Duodenal mucosa (tissue), 2 donors: ENCODE data around the gene SENP6.
A peak's percentile ranks its signal among the peaks of the same experiment; 100 is the strongest.
"Not testable (repeated sequence)": the region's sequence is repeated elsewhere in the genome, so short reads cannot be mapped to it uniquely, and the experiment has no call there.

ENCODE experiments used
- H3K27ac ChIP-seq: one replicate; pipeline ENCODE4 v1.7.0; 2013; ENCODE audit warnings: low read depth, low read length
- H3K27me3 ChIP-seq, 2 donors: one replicate each; pipeline ENCODE4 v1.7.0; 2013; ENCODE audit warnings: low read length in 2 of 2, control low read depth in 1 of 2; ENCODE audit not compliant: insufficient read depth in 2 of 2, control insufficient read depth in 1 of 2
- H3K36me3 ChIP-seq, 2 donors: one replicate each; pipeline ENCODE4 v1.7.0; 2013; ENCODE audit warnings: low read length in 2 of 2, control low read depth in 1 of 2; ENCODE audit not compliant: insufficient read depth in 2 of 2, control insufficient read depth in 1 of 2
- H3K4me1 ChIP-seq, 2 donors: one replicate each; pipeline ENCODE4 v1.7.0; 2013; ENCODE audit warnings: low read length in 2 of 2, control low read depth in 1 of 2; ENCODE audit not compliant: insufficient read depth in 2 of 2, control insufficient read depth in 1 of 2
- H3K4me3 ChIP-seq, 2 donors: one replicate each; pipeline ENCODE4 v1.7.0; 2013; ENCODE audit warnings: low read length in 2 of 2, low read depth in 1 of 2
- H3K9ac ChIP-seq, 2 donors: one replicate each; pipeline ENCODE4 v1.7.0; 2013; ENCODE audit warnings: low read length in 2 of 2, low read depth in 1 of 2
- H3K9me3 ChIP-seq, 2 donors: one replicate each; pipeline ENCODE4 v1.7.0; 2013; ENCODE audit warnings: low read length in 2 of 2, control low read depth in 1 of 2; ENCODE audit not compliant: control insufficient read depth in 1 of 2

SENP6 gene

GRCh38 chr6:75601304-75602245 is at the start of gene SENP6:
Gene SENP6 (plus strand): TSS chr6:75601880. CDS start chr6:75602525, 645 bp downstream.
- H3K27ac ChIP-seq, result peak within 1 kb of the TSS; percentile 95
- peaks cover 19 to 21% of the 10 kb centered on the region in 2 donors for H3K4me1 ChIP-seq

GRCh38 chr6:75556240-75556639 is 45.4 kb upstream of the SENP6 start:
- Histone ChIP-seq H3K9ac (no peak overlapping the region), H3K4me1 (no peaks in the 10 kb centered on the region), H3K27ac (no peak overlapping the region), H3K9me3 (no peaks in the 10 kb centered on the region), H3K27me3 (no peaks in the 10 kb centered on the region), H3K36me3 (no peaks in the 10 kb centered on the region), H3K4me3 (no peak overlapping the region)

More at GRCh38 chr6:75601304-75602245, at the start of gene SENP6:
- Histone ChIP-seq H3K9me3 (no peaks in the 10 kb centered on the region), H3K36me3 (no peaks in the 10 kb centered on the region), H3K9ac (peak within 1 kb of the TSS; percentile 94 to 96), H3K4me3 (peak within 1 kb of the TSS; percentile 81 to 98), H3K27me3 (no peaks in the 10 kb centered on the region)

GRCh38 chr6:75557068-75557467 is 44.6 kb upstream of the SENP6 start:
- Histone ChIP-seq H3K36me3 (no peaks in the 10 kb centered on the region), H3K9me3 (no peaks in the 10 kb centered on the region), H3K4me3 (no peak overlapping the region), H3K9ac (no peak overlapping the region), H3K4me1 (no peaks in the 10 kb centered on the region), H3K27ac (no peak overlapping the region), H3K27me3 (no peaks in the 10 kb centered on the region)

- H3K9ac ChIP-seq, result no peak overlapping the region
- H3K36me3 ChIP-seq, result no peaks in the 10 kb centered on the region
- H3K27me3 ChIP-seq, result no peaks in the 10 kb centered on the region
- H3K27ac ChIP-seq, result no peak overlapping the region
- H3K4me3 ChIP-seq, result no peak overlapping the region
- H3K4me1 ChIP-seq, result no peaks in the 10 kb centered on the region
- H3K9me3 ChIP-seq, result peaks cover 0 to 4% of the 10 kb centered on the region in 2 donors
Measured at GRCh38 chr6:75563032-75563431, 38.6 kb upstream of the SENP6 start.

GRCh38 chr6:75566137-75566767 is 35.4 kb upstream of the SENP6 start:
- Histone ChIP-seq H3K9me3 (peaks cover 0 to 4% of the 10 kb centered on the region in 2 donors), H3K27ac (no peak overlapping the region), H3K4me3 (no peak overlapping the region), H3K27me3 (no peaks in the 10 kb centered on the region), H3K9ac (no peak overlapping the region), H3K36me3 (no peaks in the 10 kb centered on the region), H3K4me1 (no peaks in the 10 kb centered on the region)

GRCh38 chr6:75568100-75568499 is 33.6 kb upstream of the SENP6 start:
- no peak overlapping the region for H3K4me3 ChIP-seq
- no peaks in the 10 kb centered on the region for H3K36me3 ChIP-seq
- no peak overlapping the region for H3K27ac ChIP-seq
- peaks cover 0 to 4% of the 10 kb centered on the region in 2 donors for H3K9me3 ChIP-seq
- no peaks in the 10 kb centered on the region for H3K4me1 ChIP-seq
- H3K27me3 ChIP-seq, result no peaks in the 10 kb centered on the region
- H3K9ac ChIP-seq, result no peak overlapping the region

GRCh38 chr6:75568965-75569364 is 32.7 kb upstream of the SENP6 start:
- Histone ChIP-seq H3K36me3 (no peaks in the 10 kb centered on the region), H3K9me3 (peaks cover 0 to 4% of the 10 kb centered on the region in 2 donors), H3K27ac (no peak overlapping the region), H3K4me1 (no peaks in the 10 kb centered on the region), H3K27me3 (no peaks in the 10 kb centered on the region), H3K9ac (no peak overlapping the region), H3K4me3 (no peak overlapping the region)

- not testable (repeated sequence) for H3K27ac ChIP-seq, H3K36me3 ChIP-seq, H3K4me1 ChIP-seq, H3K9ac ChIP-seq, H3K27me3 ChIP-seq, H3K9me3 ChIP-seq, H3K4me3 ChIP-seq
Measured at GRCh38 chr6:75570671-75571070, 31.0 kb upstream of the SENP6 start.

GRCh38 chr6:75572072-75572471 is 29.6 kb upstream of the SENP6 start:
- Histone ChIP-seq H3K4me1 (no peaks in the 10 kb centered on the region), H3K36me3 (no peaks in the 10 kb centered on the region), H3K9me3 (no peaks in the 10 kb centered on the region), H3K27ac (no peak overlapping the region), H3K9ac (no peak overlapping the region), H3K4me3 (no peak overlapping the region), H3K27me3 (no peaks in the 10 kb centered on the region)

- Histone ChIP-seq H3K4me1 (no peaks in the 10 kb centered on the region), H3K9me3 (no peaks in the 10 kb centered on the region), H3K9ac (no peak overlapping the region), H3K27ac (no peak overlapping the region), H3K27me3 (no peaks in the 10 kb centered on the region), H3K36me3 (no peaks in the 10 kb centered on the region), H3K4me3 (no peak overlapping the region)
Measured at GRCh38 chr6:75579951-75580350, 21.7 kb upstream of the SENP6 start.
